Endothelial cell of umbilical vein (primary cell): Measurements from ENCODE around the gene FAM200C. TPM values are rescaled to one million over a fixed set of nuclear protein-coding genes. Genes with fewer than 3 reads are reported as not detected.

ENCODE experiments used
- BruUV-seq: library from RNA; stranded (reverse); fragments of 400-500 nt; replicated peaks from 2 replicates; lab custom pipeline; 2021; lab: Mats Ljungman, UMichigan
- CTCF ChIA-PET: fragments of 300-600, 350-600 bp; sonication (Branson Sonifier 250); formaldehyde crosslinking; loops from one replicate; lab custom pipeline; 2021; ENCODE audit warnings: antibody characterized with exemption, inconsistent platforms; lab: Charles Lee
- POLR2A ChIA-PET: fragments of 300-600, 350-600 bp; sonication (Branson Sonifier 250); formaldehyde crosslinking; loops from one replicate; lab custom pipeline; 2021; ENCODE audit warnings: antibody characterized with exemption, inconsistent platforms; lab: Charles Lee
- DNase-seq: peaks from one replicate; pipeline ENCODE4 v3.0.0-alpha.2; 2011; ENCODE audit warnings: low read depth, low spot score
- FAIRE-seq: peaks from 2 replicates; lab custom pipeline; 2011; peaks lifted over from hg19 to GRCh38; lab: Jason Lieb, UNC
- H2AFZ ChIP-seq: 2 replicates; pipeline ENCODE4 v1.6.0; 2012; ENCODE audit warnings: low read depth, low read length, control low read depth, inconsistent platforms
- H3K27ac ChIP-seq: 2 replicates; pipeline ENCODE4 v1.5.1; 2011; ENCODE audit warnings: low read depth, mild to moderate bottlenecking, control low read depth, low read length, moderate library complexity; ENCODE audit not compliant: insufficient read depth
- H3K27me3 ChIP-seq, 2 experiments: 2 replicates each; pipeline versions ENCODE4 v1.6.0 to v1.6.1; 2011; ENCODE audit warnings: low read length in 2 of 2, mixed read lengths in 1 of 2; ENCODE audit not compliant: control insufficient read depth in 2 of 2, insufficient read depth in 2 of 2
- H3K36me3 ChIP-seq, 2 experiments: 2 replicates in 1 of 2; 3 replicates in 1 of 2; pipeline ENCODE4 v1.5.1; 2011; ENCODE audit warnings: low read length in 2 of 2, mild to moderate bottlenecking in 1 of 2, moderate library complexity in 1 of 2; ENCODE audit not compliant: control insufficient read depth in 2 of 2, insufficient read depth in 2 of 2; ENCODE audit errors: extremely low read depth in 1 of 2
- H3K4me1 ChIP-seq: 3 replicates; pipeline ENCODE4 v1.5.1; 2011; ENCODE audit warnings: mild to moderate bottlenecking, low read length; ENCODE audit not compliant: control insufficient read depth, insufficient read depth; ENCODE audit errors: extremely low read depth
- H3K4me2 ChIP-seq: 2 replicates; pipeline ENCODE4 v1.6.1; 2011; ENCODE audit warnings: low read length, control low read depth, mixed read lengths; ENCODE audit not compliant: insufficient read depth
- H3K4me3 ChIP-seq, 3 experiments: fragments of 200-600 bp in 1 of 3; sonication (generic), shearing (Covaris generic) in 1 of 3; replicated peaks in 1 of 3; 2 replicates each; pipeline ENCODE4 v1.5.1; 2011 to 2016; ENCODE audit warnings: control low read depth in 3 of 3, low read length in 3 of 3, mild to moderate bottlenecking in 2 of 3, inconsistent platforms in 1 of 3, low read depth in 1 of 3, moderate library complexity in 1 of 3; ENCODE audit not compliant: insufficient read depth in 1 of 3
- H3K79me2 ChIP-seq: 2 replicates; pipeline ENCODE4 v1.6.0; 2012; ENCODE audit warnings: low read length, inconsistent platforms; ENCODE audit not compliant: control insufficient read depth, insufficient read depth
- H3K9ac ChIP-seq: replicated peaks from 2 replicates; pipeline ENCODE3; 2011; ENCODE audit warnings: low read length, control low read depth; ENCODE audit not compliant: insufficient read depth; ENCODE audit errors: extremely low read depth
- H3K9me1 ChIP-seq: replicated peaks from 3 replicates; pipeline ENCODE4 v1.6.0; 2011; ENCODE audit warnings: mild to moderate bottlenecking, low read length; ENCODE audit not compliant: control insufficient read depth, insufficient read depth; ENCODE audit errors: extremely low read depth
- H3K9me3 ChIP-seq: replicated peaks from 2 replicates; pipeline ENCODE4 v1.5.1; 2012; ENCODE audit warnings: low read length, inconsistent platforms; ENCODE audit not compliant: control insufficient read depth, insufficient read depth
- H4K20me1 ChIP-seq: replicated peaks from 2 replicates; pipeline ENCODE3; 2011; ENCODE audit warnings: mild to moderate bottlenecking, low read length; ENCODE audit not compliant: control insufficient read depth, insufficient read depth; ENCODE audit errors: extremely low read depth
- EZH2 ChIP-seq: IDR thresholded peaks from 2 replicates; pipeline ENCODE4 v1.6.1; 2012; ENCODE audit warnings: borderline replicate concordance, low read depth, mild to moderate bottlenecking, moderate library complexity, low read length, inconsistent platforms; ENCODE audit not compliant: severe bottlenecking
- FOS ChIP-seq: IDR thresholded peaks from 2 replicates; pipeline ENCODE4 v1.6.1; 2011; ENCODE audit warnings: mild to moderate bottlenecking, low read length, moderate library complexity, borderline replicate concordance; ENCODE audit not compliant: insufficient read depth
- GATA2 ChIP-seq: IDR thresholded peaks from 2 replicates; pipeline ENCODE4 v1.7.0; 2011; ENCODE audit warnings: low read depth, mild to moderate bottlenecking, moderate library complexity, mixed read lengths, low read length; ENCODE audit not compliant: insufficient read length, insufficient read depth
- JUN ChIP-seq: IDR thresholded peaks from 2 replicates; pipeline ENCODE4 v1.6.1; 2011; ENCODE audit warnings: borderline replicate concordance, low read depth; ENCODE audit not compliant: insufficient read length, insufficient read depth
- MYC ChIP-seq: IDR thresholded peaks from one replicate; pipeline ENCODE4 v1.6.1; 2011; ENCODE audit warnings: mild to moderate bottlenecking, low read depth, low read length
- POLR2A ChIP-seq: IDR thresholded peaks from 2 replicates; pipeline ENCODE4 v1.6.1; 2012; ENCODE audit warnings: low read depth, mild to moderate bottlenecking, control low read depth, low read length
- POLR2AphosphoS5 ChIP-seq: IDR thresholded peaks from 2 replicates; pipeline ENCODE4 v1.6.1; 2012; ENCODE audit warnings: low read depth, mild to moderate bottlenecking, control low read depth, low read length, moderate library complexity; ENCODE audit not compliant: insufficient read depth
- dilution Hi-C: fragments of 300-500 bp; cut with MboI; formaldehyde crosslinking; loops from one replicate; pipeline ENCODE4 v1.15.0; 2019; ENCODE audit warnings: low sequenced_read_pairs; ENCODE audit not compliant: extremely low pct_ligation_motif_present
- intact Hi-C: fragments of 100-400 bp; cut with micrococcal nuclease; formaldehyde crosslinking; loops from one replicate; pipeline ENCODE4 v1.10.0; 2022
- polyA plus RNA-seq, 4 experiments: library from polyadenylated mRNA; depleted of rRNA in 3 of 4; stranded (reverse) in 3 of 4; unstranded in 1 of 4; fragments of >200 nt; gene quantifications; 2 replicates each; pipeline versions ENCODE4 v1.2.1 to v1.2.3, GENCODE V29; 2011 to 2012; ENCODE audit warnings: missing spikeins in 1 of 4
- total RNA-seq: library from RNA; stranded (reverse); gene quantifications from 2 replicates; pipeline ENCODE4 v1.2.3, GENCODE V29; 2021
- TF ChIP-seq, protein P1 (sequence below): IDR thresholded peaks from 2 replicates; pipeline ENCODE4 v1.6.1; 2011; ENCODE audit not compliant: insufficient read depth, insufficient read length
- TF ChIP-seq, protein P2 (sequence below), 2 donors: IDR thresholded peaks; 1 replicate in 1 of 2; 2 replicates in 1 of 2; pipeline ENCODE4 v1.5.1; 2011; ENCODE audit warnings: low read length in 2 of 2, mild to moderate bottlenecking in 2 of 2, moderate library complexity in 2 of 2, control low read depth in 1 of 2, inconsistent platforms in 1 of 2, low read depth in 1 of 2; ENCODE audit not compliant: insufficient read depth in 1 of 2; ENCODE audit errors: extremely low read depth in 1 of 2

The FAM200C gene
- total and polyA plus RNA-seq, 2 donors (not counting 3 experiments of a cell fraction or from before 2014, with no cell fraction given) = 0.76 to 2.7 TPM

GRCh38 chr5:160442824-160443431 lies 43.1 kb upstream of the FAM200C start:
- TF ChIP-seq JUN (no peak), MYC (no peak), EZH2 (no peak), GATA2 (no peak), POLR2AphosphoS5 (no peak), FOS (no peak), POLR2A (no peak)
- TF ChIP-seq, protein P1, sequence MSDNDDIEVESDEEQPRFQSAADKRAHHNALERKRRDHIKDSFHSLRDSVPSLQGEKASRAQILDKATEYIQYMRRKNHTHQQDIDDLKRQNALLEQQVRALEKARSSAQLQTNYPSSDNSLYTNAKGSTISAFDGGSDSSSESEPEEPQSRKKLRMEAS = no peak
- TF ChIP-seq, protein P2, sequence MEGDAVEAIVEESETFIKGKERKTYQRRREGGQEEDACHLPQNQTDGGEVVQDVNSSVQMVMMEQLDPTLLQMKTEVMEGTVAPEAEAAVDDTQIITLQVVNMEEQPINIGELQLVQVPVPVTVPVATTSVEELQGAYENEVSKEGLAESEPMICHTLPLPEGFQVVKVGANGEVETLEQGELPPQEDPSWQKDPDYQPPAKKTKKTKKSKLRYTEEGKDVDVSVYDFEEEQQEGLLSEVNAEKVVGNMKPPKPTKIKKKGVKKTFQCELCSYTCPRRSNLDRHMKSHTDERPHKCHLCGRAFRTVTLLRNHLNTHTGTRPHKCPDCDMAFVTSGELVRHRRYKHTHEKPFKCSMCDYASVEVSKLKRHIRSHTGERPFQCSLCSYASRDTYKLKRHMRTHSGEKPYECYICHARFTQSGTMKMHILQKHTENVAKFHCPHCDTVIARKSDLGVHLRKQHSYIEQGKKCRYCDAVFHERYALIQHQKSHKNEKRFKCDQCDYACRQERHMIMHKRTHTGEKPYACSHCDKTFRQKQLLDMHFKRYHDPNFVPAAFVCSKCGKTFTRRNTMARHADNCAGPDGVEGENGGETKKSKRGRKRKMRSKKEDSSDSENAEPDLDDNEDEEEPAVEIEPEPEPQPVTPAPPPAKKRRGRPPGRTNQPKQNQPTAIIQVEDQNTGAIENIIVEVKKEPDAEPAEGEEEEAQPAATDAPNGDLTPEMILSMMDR (IDR thresholded peaks at IDR 0.05; ENCODE audit: extremely low read depth in 1 of 2, insufficient read depth in 1 of 2, low read depth in 1 of 2, low read length in 2 of 2) = no peak
- no peak for FAIRE-seq
- no peaks in the 10 kb centered on the region for H3K36me3 ChIP-seq
- dilution Hi-C loops (no loop called here), intact Hi-C loops (no loop called here)
- CTCF ChIA-PET = interaction anchor here (0.9 to 1.3 kb wide), 2 partner anchors 18 kb away, joined by 4 to 7 read pairs; no protein-coding TSS in a partner anchor
- H3K27ac ChIP-seq = no peak overlapping the region
- H2AFZ ChIP-seq = no peak overlapping the region
- H3K9me1 ChIP-seq = no peaks in the 10 kb centered on the region
- H4K20me1 ChIP-seq = no peaks in the 10 kb centered on the region
- no peaks in the 10 kb centered on the region for H3K79me2 ChIP-seq
- no peak overlapping the region for H3K4me2 ChIP-seq
- peaks cover 10% of the 10 kb centered on the region for H3K4me1 ChIP-seq
- H3K27me3 ChIP-seq = no peaks in the 10 kb centered on the region
- DNase-seq = no peak
- H3K9ac ChIP-seq = no peak overlapping the region
- no peaks in the 10 kb centered on the region for H3K9me3 ChIP-seq
- POLR2A ChIA-PET = no interaction called here
- BruUV-seq = no TSS peak
- H3K4me3 ChIP-seq = no peak overlapping the region
